GM12865 (cell line): Measurements from ENCODE around the gene LMF1.
"Not testable (repeated sequence)": the region's sequence is repeated elsewhere in the genome, so short reads cannot be mapped to it uniquely, and the experiment has no call there.

ENCODE experiments used
- DNase-seq: peaks from one replicate; pipeline ENCODE4 v3.0.0; 2010; ENCODE audit warnings: low read depth
- H3K4me3 ChIP-seq: 2 replicates; pipeline ENCODE4 v1.5.1; 2011; ENCODE audit warnings: mild to moderate bottlenecking, low read depth, low read length, control low read depth
- TF ChIP-seq, protein P1 (sequence below): IDR thresholded peaks from 2 replicates; pipeline ENCODE4 v1.5.1; 2011; ENCODE audit warnings: low read length, control low read depth, low read depth, inconsistent platforms; ENCODE audit not compliant: insufficient read depth; ENCODE audit errors: missing control alignments

LMF1 gene

DNA sequence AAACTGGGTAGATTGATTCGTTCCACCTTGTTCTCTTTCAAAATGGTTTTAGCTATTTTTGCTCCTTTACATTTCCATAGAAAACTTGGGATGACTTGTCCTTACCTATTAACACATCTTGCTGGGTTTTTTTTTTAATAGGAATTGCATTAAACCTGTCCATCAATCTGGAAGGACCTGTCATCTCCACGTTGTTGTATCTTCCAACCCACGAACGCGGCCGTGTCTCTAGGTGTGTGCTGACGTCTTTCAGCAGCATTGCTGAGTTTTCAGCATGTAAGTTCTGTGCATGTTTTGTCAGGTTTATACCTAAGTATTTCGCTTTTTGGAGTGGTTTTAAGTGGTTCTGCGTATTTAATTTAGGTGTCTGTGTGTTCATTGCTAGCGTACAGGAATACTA, 109.9 kb downstream of the LMF1 start:
- TF ChIP-seq, protein P1, sequence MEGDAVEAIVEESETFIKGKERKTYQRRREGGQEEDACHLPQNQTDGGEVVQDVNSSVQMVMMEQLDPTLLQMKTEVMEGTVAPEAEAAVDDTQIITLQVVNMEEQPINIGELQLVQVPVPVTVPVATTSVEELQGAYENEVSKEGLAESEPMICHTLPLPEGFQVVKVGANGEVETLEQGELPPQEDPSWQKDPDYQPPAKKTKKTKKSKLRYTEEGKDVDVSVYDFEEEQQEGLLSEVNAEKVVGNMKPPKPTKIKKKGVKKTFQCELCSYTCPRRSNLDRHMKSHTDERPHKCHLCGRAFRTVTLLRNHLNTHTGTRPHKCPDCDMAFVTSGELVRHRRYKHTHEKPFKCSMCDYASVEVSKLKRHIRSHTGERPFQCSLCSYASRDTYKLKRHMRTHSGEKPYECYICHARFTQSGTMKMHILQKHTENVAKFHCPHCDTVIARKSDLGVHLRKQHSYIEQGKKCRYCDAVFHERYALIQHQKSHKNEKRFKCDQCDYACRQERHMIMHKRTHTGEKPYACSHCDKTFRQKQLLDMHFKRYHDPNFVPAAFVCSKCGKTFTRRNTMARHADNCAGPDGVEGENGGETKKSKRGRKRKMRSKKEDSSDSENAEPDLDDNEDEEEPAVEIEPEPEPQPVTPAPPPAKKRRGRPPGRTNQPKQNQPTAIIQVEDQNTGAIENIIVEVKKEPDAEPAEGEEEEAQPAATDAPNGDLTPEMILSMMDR = no peak

DNA sequence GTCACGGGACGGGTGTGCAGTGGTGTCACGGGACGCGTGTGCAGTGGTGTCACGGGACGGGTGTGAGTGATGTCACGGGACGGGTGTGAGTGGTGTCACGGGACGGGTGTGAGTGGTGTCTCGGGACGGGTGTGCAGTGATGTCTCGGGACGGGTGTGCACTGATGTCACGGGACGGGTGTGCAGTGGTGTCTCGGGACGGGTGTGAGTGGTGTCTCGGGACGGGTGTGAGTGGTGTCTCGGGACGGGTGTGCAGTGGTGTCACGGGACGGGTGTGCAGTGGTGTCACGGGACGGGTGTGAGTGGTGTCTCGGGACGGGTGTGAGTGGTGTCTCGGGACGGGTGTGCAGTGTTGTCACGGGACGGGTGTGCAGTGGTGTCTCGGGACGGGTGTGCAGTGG, 111.8 kb downstream of the LMF1 start:
- DNase-seq, H3K4me3 ChIP-seq: not testable (repeated sequence)

More for the DNA sequence above, 109.9 kb downstream of the LMF1 start:
- no peak overlapping the region for H3K4me3 ChIP-seq
- no peak for DNase-seq

DNA sequence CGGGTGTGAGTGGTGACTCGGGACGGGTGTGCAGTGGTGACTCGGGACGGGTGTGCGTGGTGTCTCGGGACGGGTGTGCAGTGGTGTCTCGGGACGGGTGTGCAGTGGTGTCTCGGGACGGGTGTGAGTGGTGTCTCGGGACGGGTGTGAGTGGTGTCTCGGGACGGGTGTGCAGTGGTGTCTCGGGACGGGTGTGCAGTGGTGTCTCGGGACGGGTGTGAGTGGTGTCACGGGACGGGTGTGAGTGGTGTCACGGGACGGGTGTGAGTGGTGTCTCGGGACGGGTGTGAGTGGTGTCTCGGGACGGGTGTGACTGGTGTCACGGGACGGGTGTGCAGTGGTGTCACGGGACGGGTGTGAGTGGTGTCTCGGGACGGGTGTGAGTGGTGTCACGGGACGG, 112.3 kb downstream of the LMF1 start:
- DNase-seq, H3K4me3 ChIP-seq: not testable (repeated sequence)

DNA sequence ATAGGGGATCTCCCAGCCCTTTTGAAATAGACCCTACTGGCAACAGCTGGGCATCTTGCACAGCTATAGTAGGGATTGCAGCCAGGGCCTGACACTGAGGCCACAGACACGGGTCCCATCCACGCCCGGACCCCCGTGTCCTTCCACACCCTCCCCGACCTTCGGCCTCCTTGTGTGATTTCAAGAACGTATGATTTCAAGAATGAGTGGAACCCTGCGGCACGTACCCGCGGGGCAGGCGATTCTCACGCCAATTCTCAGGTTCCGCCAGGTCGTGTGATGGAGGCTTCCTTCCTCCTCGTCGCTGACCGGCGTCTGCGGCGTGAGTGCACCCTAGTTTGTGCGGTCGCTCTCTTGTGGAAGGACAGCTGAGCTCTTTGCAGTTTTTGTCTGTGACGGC, 114.0 kb downstream of the LMF1 start:
- H3K4me3 ChIP-seq = no peak overlapping the region
- no peak for DNase-seq
- TF ChIP-seq, protein P1 = no peak

DNA sequence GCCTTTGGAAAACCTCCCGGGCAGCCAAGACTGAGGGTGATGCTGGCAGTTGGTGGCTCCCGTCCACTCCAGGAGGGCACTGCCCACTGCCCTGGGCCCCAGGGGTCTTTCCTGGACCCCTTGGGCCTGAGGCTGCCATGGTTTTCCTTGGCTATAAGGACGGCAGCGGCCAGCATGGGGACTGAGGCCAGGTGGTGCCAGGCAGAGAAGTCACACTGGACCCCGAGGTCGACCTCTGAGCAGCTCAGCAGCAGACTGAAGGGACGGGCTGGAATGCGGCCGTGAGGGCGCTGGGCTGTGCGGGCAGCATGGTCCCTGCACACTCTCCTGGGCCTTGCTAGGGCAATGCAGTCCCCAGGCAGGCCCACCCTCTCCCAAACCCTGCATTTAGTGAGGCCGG, 114.7 kb downstream of the LMF1 start:
- DNase-seq = no peak
- H3K4me3 ChIP-seq = no peak overlapping the region
- TF ChIP-seq, protein P1 = no peak

DNA sequence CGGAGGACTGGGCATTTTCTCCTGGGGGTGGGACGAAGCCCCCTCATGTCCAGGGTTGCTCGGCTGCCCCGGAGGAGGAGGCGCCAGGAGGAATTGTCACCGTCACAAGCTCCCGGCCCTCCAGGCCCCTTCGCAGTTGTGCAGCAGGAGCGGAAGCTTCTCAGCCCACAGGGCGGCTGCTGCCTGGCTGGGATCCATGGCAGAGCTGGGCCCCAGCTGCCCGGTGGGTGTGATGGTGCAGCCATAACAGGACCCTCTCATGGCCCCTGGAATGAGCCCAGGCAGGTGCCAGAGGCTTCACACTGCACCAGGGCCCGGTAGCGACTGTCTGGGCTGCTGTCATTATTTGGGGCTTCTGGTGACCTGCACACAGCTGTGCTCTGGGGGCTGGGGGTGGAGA, 115.3 kb downstream of the LMF1 start:
- H3K4me3 ChIP-seq = no peak overlapping the region
- TF ChIP-seq, protein P1 = no peak
- no peak for DNase-seq

DNA sequence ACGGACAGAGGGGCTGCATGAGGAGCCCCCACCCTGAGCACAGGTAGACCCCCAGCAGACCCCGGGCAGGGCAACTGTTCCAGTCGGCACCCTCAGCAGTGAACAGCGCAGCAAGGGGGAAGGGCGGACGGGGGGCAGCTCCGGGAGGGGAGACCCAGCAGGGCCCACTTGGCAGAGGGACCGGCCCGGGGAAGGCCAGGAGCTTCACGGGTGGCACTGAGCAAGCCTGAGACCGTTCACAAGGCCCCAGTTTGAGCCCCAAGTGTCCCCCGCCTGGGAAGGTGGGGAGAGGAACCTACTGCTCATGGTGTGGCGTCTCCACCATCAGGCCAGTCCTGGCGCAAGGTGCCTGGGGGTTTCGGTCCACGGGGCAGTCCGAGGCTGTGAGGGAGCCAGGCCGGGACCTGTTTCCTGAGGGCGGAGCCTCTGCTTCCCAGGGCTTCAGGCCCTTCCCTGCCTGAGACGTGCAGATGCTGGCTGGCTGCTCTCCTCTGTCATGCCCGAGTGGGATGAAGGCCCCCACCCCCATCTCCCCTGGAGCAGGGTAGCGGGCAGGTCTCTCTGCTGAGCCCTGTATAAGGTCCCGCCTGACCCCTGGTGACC, 115.9 kb downstream of the LMF1 start:
- DNase-seq = no peak
- TF ChIP-seq, protein P1 = no peak
- H3K4me3 ChIP-seq = no peak overlapping the region

DNA sequence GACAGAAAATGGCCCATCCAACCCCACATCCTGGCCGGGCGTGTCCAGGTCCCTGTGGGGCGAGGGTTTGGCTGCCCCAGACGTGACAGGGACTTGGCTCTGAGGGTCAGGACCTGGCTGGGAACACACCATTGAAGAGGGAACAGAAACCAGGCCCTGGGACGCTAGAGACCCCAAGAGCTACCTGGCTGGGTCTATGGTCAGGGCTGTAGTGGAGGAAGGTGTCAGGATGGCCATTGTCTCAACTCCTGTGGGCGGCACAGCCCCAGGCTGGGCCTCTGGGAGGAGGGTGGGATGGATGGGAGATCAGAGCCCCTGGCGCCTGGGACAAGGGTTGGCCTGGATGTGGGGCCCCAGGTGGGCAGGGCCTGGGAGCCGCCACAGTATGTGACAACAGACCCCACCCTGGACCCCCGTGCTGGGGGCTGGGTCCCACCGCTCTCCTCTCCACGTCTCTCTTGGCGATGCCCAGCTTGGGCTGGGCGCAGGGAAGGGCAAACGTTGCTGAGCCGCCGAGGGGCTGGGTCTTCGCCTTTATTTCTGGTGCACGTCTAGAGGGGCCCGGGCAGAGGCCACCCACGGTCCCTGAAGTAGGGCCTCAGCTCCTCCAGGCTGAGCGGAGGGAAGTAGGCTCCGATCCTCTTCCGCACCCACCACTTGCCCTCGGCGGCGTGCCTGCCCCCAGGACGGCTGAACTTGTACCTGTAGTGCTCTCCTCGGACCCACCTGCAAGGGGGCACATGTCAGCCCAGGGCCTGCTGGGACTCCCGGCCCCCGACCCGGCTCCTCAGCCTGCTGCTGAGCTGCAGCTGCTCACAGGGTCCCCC, 116.6 kb downstream of the LMF1 start:
- TF ChIP-seq, protein P1 = no peak
- no peak overlapping the region for H3K4me3 ChIP-seq
- no peak for DNase-seq
